22Rv1 (cell line): Measurements from ENCODE around the gene GALP.

ENCODE experiments used
- ZFX ChIP-seq: fragments of 450-650 bp; IDR thresholded peaks from 2 replicates; pipeline ENCODE4 v1.6.1; 2017; ENCODE audit warnings: antibody characterized with exemption, borderline replicate concordance
- TF ChIP-seq, protein P1 (sequence below): fragments of 450-650 bp; IDR thresholded peaks from 2 replicates; pipeline ENCODE4 v1.5.1; 2017; ENCODE audit warnings: mild to moderate bottlenecking

DNA sequence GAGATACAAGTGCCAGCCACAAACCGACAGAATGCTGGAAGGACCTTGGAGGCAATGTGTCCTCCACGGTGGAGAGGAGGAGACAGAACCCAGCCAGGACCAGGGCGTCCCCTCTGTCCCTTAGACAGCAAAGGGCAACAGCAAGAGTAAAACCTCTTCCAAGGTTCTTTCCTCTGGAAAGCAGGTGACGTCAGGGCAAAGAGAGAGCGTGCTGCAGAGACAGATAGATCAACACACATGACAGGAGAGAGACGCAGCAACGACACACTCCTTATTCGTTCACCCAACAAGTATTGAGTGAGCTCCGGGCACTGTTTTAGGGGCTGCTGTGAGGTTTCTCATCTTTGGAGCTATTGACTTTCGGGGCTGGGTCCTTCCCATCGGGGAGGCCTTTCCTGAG is 1.3 kb upstream of the GALP start:
- TF ChIP-seq, protein P1, sequence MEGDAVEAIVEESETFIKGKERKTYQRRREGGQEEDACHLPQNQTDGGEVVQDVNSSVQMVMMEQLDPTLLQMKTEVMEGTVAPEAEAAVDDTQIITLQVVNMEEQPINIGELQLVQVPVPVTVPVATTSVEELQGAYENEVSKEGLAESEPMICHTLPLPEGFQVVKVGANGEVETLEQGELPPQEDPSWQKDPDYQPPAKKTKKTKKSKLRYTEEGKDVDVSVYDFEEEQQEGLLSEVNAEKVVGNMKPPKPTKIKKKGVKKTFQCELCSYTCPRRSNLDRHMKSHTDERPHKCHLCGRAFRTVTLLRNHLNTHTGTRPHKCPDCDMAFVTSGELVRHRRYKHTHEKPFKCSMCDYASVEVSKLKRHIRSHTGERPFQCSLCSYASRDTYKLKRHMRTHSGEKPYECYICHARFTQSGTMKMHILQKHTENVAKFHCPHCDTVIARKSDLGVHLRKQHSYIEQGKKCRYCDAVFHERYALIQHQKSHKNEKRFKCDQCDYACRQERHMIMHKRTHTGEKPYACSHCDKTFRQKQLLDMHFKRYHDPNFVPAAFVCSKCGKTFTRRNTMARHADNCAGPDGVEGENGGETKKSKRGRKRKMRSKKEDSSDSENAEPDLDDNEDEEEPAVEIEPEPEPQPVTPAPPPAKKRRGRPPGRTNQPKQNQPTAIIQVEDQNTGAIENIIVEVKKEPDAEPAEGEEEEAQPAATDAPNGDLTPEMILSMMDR, result no peak
- no peak for TF ChIP-seq ZFX
